Astrocyte (in vitro differentiated cells and primary cell): ENCODE measurements around the gene DPH6. TPM values are rescaled to one million over a fixed set of nuclear protein-coding genes. Genes with fewer than 3 reads are reported as not detected.

Experiments used
- DNase-seq: peaks from one replicate; pipeline ENCODE4 v3.0.0-alpha.2; 2010; ENCODE audit warnings: low read depth
- FAIRE-seq: peaks from 2 replicates; lab custom pipeline; 2011; peaks lifted over from hg19 to GRCh38; lab: Jason Lieb, UNC
- H2AFZ ChIP-seq: 2 replicates; pipeline ENCODE4 v1.6.0; 2012; ENCODE audit warnings: low read depth, low read length, inconsistent platforms
- H3K27ac ChIP-seq: 2 replicates; pipeline ENCODE4 v1.5.1; 2011; ENCODE audit warnings: low read depth, low read length, inconsistent platforms
- H3K27me3 ChIP-seq: 2 replicates; pipeline ENCODE4 v1.6.0; 2011; ENCODE audit warnings: low read length, inconsistent platforms; ENCODE audit not compliant: insufficient read depth
- H3K36me3 ChIP-seq: 2 replicates; pipeline ENCODE4 v1.5.1; 2011; ENCODE audit warnings: low read length, inconsistent platforms; ENCODE audit not compliant: insufficient read depth
- H3K4me1 ChIP-seq: 2 replicates; pipeline ENCODE4 v1.5.1; 2011; ENCODE audit warnings: low read length, inconsistent platforms; ENCODE audit not compliant: insufficient read depth
- H3K4me2 ChIP-seq: 2 replicates; pipeline ENCODE4 v1.6.0; 2012; ENCODE audit warnings: low read length, inconsistent platforms
- H3K4me3 ChIP-seq: 2 replicates; pipeline ENCODE4 v1.5.1; 2011; ENCODE audit warnings: low read depth, mild to moderate bottlenecking, low read length, inconsistent platforms; ENCODE audit not compliant: insufficient read depth
- H3K79me2 ChIP-seq: 2 replicates; pipeline ENCODE4 v1.6.0; 2012; ENCODE audit warnings: mild to moderate bottlenecking, low read length, inconsistent platforms; ENCODE audit not compliant: insufficient read depth
- H3K9ac ChIP-seq: 2 replicates; pipeline ENCODE4 v1.6.0; 2012; ENCODE audit warnings: mild to moderate bottlenecking, low read length, inconsistent platforms
- H3K9me3 ChIP-seq: 2 replicates; pipeline ENCODE4 v1.5.1; 2012; ENCODE audit warnings: low read depth, mild to moderate bottlenecking, low read length, inconsistent platforms; ENCODE audit not compliant: insufficient read depth
- H4K20me1 ChIP-seq: 2 replicates; pipeline ENCODE4 v1.6.0; 2012; ENCODE audit warnings: low read length, inconsistent platforms; ENCODE audit not compliant: insufficient read depth
- H3K27ac Mint-ChIP-seq: one replicate; pipeline ENCODE4 v1.8.0; 2021; ENCODE audit warnings: mild to moderate bottlenecking, mixed read lengths; ENCODE audit not compliant: unreplicated experiment
- H3K27me3 Mint-ChIP-seq: one replicate; pipeline ENCODE4 v1.8.0; 2021; ENCODE audit warnings: low read depth, mixed read lengths; ENCODE audit not compliant: unreplicated experiment
- H3K36me3 Mint-ChIP-seq: one replicate; pipeline ENCODE4 v1.8.0; 2021; ENCODE audit warnings: low read depth, mixed read lengths; ENCODE audit not compliant: unreplicated experiment
- H3K4me1 Mint-ChIP-seq: one replicate; pipeline ENCODE4 v1.8.0; 2021; ENCODE audit warnings: low read depth, mixed read lengths; ENCODE audit not compliant: unreplicated experiment
- H3K4me3 Mint-ChIP-seq: one replicate; pipeline ENCODE4 v1.8.0; 2021; ENCODE audit warnings: mild to moderate bottlenecking, moderate library complexity, mixed read lengths; ENCODE audit not compliant: unreplicated experiment
- H3K9me3 Mint-ChIP-seq: one replicate; pipeline ENCODE4 v1.8.0; 2021; ENCODE audit warnings: mild to moderate bottlenecking, mixed read lengths; ENCODE audit not compliant: unreplicated experiment
- CTCF ChIP-seq: IDR thresholded peaks from 2 replicates; pipeline ENCODE4 v1.5.1; 2011; ENCODE audit warnings: low read depth, mild to moderate bottlenecking, inconsistent platforms, low read length, moderate library complexity; ENCODE audit not compliant: insufficient read depth
- EZH2 ChIP-seq: IDR thresholded peaks from 2 replicates; pipeline ENCODE4 v1.6.1; 2012; ENCODE audit warnings: mild to moderate bottlenecking, low read length, inconsistent platforms; ENCODE audit not compliant: insufficient read depth
- total RNA-seq: library from RNA; stranded (reverse); gene quantifications from 2 replicates; pipeline ENCODE4 v1.2.1, GENCODE V29; 2021

DPH6 gene
- total RNA-seq, 1 donor from 2014 or later: 7.6 TPM

- FAIRE-seq (no peak), DNase-seq (no peak)
- peak overlapping the region; percentile 98 for H3K27ac ChIP-seq
- no peaks in the 10 kb centered on the region for H3K9me3 ChIP-seq
- peak overlapping the region; percentile 96 for H3K9ac ChIP-seq
- H3K36me3 Mint-ChIP-seq: peaks cover 10% of the 10 kb centered on the region
- no peaks in the 10 kb centered on the region for H3K9me3 Mint-ChIP-seq
- peak overlapping the region; percentile 87 for H3K4me3 Mint-ChIP-seq
- H2AFZ ChIP-seq: peak overlapping the region; percentile 97
- no peaks in the 10 kb centered on the region for H3K79me2 ChIP-seq
- H3K4me2 ChIP-seq: peak overlapping the region; percentile 93
- no peaks in the 10 kb centered on the region for H3K27me3 ChIP-seq
- peaks cover 10% of the 10 kb centered on the region for H3K4me1 ChIP-seq
- no peaks in the 10 kb centered on the region for H4K20me1 ChIP-seq
- peaks cover 7% of the 10 kb centered on the region for H3K4me1 Mint-ChIP-seq
- H3K36me3 ChIP-seq: no peaks in the 10 kb centered on the region
- H3K4me3 ChIP-seq: peak overlapping the region; percentile 75
- H3K27ac Mint-ChIP-seq: peak overlapping the region; percentile 56
- no peaks in the 10 kb centered on the region for H3K27me3 Mint-ChIP-seq
- TF ChIP-seq EZH2: no peak
- no peak for TF ChIP-seq CTCF
Measured at GRCh38 chr15:35546511-35547381, 781 bp upstream of the DPH6 start.

- no peak for FAIRE-seq
- H3K27ac ChIP-seq: peak overlapping the region; percentile 98
Measured at GRCh38 chr15:35545316-35545823, 595 bp downstream of the DPH6 start.

More at GRCh38 chr15:35545316-35545823, 595 bp downstream of the DPH6 start:
- Histone ChIP-seq H3K79me2 (no peaks in the 10 kb centered on the region), H3K4me3 (peak overlapping the region; percentile 75), H3K9me3 (no peaks in the 10 kb centered on the region), H3K27me3 (no peaks in the 10 kb centered on the region), H3K4me1 (peaks cover 14% of the 10 kb centered on the region), H3K4me2 (peak overlapping the region; percentile 93), H4K20me1 (no peaks in the 10 kb centered on the region), H3K9ac (peak overlapping the region; percentile 96), H2AFZ (peak overlapping the region; percentile 97), H3K36me3 (no peaks in the 10 kb centered on the region)
- peak overlapping the region; percentile 90 for H3K4me3 Mint-ChIP-seq
- H3K9me3 Mint-ChIP-seq: no peaks in the 10 kb centered on the region
- TF ChIP-seq CTCF (no peak), EZH2 (no peak)
- peak; percentile 59 for DNase-seq
- H3K36me3 Mint-ChIP-seq: peaks cover 10% of the 10 kb centered on the region
- H3K27ac Mint-ChIP-seq: peak overlapping the region; percentile 96
- H3K27me3 Mint-ChIP-seq: no peaks in the 10 kb centered on the region
- peaks cover 11% of the 10 kb centered on the region for H3K4me1 Mint-ChIP-seq
